HEK293T (cell line): ENCODE data around the gene KRT7.

Experiments
- CTCF ChIA-PET: fragments of 350-600 bp; formaldehyde crosslinking; extraction: SDS; loops from one replicate; lab custom pipeline; 2021; ENCODE audit warnings: antibody characterized with exemption, inconsistent platforms; lab: Yijun Ruan, JAX
- POLR2A ChIA-PET: fragments of 350-600 bp; formaldehyde crosslinking; extraction: SDS; loops from one replicate; lab custom pipeline; 2020; ENCODE audit warnings: antibody characterized with exemption, inconsistent platforms; lab: Yijun Ruan, JAX
- DNase-seq: peaks from one replicate; pipeline ENCODE4 v3.0.0; 2012; ENCODE audit warnings: mixed read lengths; ENCODE audit errors: extremely low spot score
- ARNT ChIP-seq: fragments of 450-650 bp; IDR thresholded peaks from 2 replicates; pipeline ENCODE4 v1.6.1; 2017; ENCODE audit warnings: mild to moderate bottlenecking
- BHLHE40 ChIP-seq: fragments of 450-650 bp; IDR thresholded peaks from 2 replicates; pipeline ENCODE4 v1.6.1; 2016; ENCODE audit warnings: mild to moderate bottlenecking, moderate library complexity, borderline replicate concordance
- CTBP1 ChIP-seq: fragments of 450-650 bp; IDR thresholded peaks from 2 replicates; pipeline ENCODE4 v1.6.1; 2016; ENCODE audit warnings: borderline replicate concordance
- ELF4 ChIP-seq: fragments of 450-650 bp; IDR thresholded peaks from 2 replicates; pipeline ENCODE4 v1.6.1; 2017; ENCODE audit warnings: antibody characterized with exemption
- FOXA1 ChIP-seq: fragments of 450-650 bp; IDR thresholded peaks from 2 replicates; pipeline ENCODE4 v1.6.1; 2016; ENCODE audit warnings: mild to moderate bottlenecking
- FOXK2 ChIP-seq: fragments of 450-650 bp; IDR thresholded peaks from 2 replicates; pipeline ENCODE4 v1.6.1; 2016; ENCODE audit warnings: mild to moderate bottlenecking
- FOXM1 ChIP-seq: fragments of 450-650 bp; IDR thresholded peaks from 2 replicates; pipeline ENCODE4 v1.6.1; 2017; ENCODE audit warnings: mild to moderate bottlenecking, borderline replicate concordance
- HDGF ChIP-seq: fragments of 450-650 bp; IDR thresholded peaks from 2 replicates; pipeline ENCODE4 v1.6.1; 2017; ENCODE audit warnings: antibody characterized with exemption, borderline replicate concordance
- L3MBTL2 ChIP-seq: fragments of 450-650 bp; conservative IDR thresholded peaks from 2 replicates; pipeline ENCODE4 v1.6.1; 2016; ENCODE audit warnings: mild to moderate bottlenecking
- LEF1 ChIP-seq: fragments of 450-650 bp; IDR thresholded peaks from 2 replicates; pipeline ENCODE4 v1.6.1; 2017; ENCODE audit warnings: mild to moderate bottlenecking, borderline replicate concordance
- NFRKB ChIP-seq: fragments of 450-650 bp; IDR thresholded peaks from 2 replicates; pipeline ENCODE4 v1.6.1; 2016; ENCODE audit warnings: mild to moderate bottlenecking, moderate library complexity
- SP1 ChIP-seq: fragments of 450-650 bp; IDR thresholded peaks from 2 replicates; pipeline ENCODE4 v1.6.1; 2017
- SUZ12 ChIP-seq: fragments of 450-650 bp; IDR thresholded peaks from 2 replicates; pipeline ENCODE4 v1.6.1; 2016; ENCODE audit warnings: mild to moderate bottlenecking
- TARDBP ChIP-seq: fragments of 450-650 bp; IDR thresholded peaks from 2 replicates; pipeline ENCODE4 v1.6.1; 2016
- ZNF384 ChIP-seq: fragments of 450-650 bp; IDR thresholded peaks from 2 replicates; pipeline ENCODE4 v1.6.1; 2016
- TF ChIP-seq, protein P1 (sequence below): fragments of 450-650 bp; IDR thresholded peaks from 2 replicates; pipeline ENCODE4 v1.6.1; 2016

The KRT7 gene

DNA sequence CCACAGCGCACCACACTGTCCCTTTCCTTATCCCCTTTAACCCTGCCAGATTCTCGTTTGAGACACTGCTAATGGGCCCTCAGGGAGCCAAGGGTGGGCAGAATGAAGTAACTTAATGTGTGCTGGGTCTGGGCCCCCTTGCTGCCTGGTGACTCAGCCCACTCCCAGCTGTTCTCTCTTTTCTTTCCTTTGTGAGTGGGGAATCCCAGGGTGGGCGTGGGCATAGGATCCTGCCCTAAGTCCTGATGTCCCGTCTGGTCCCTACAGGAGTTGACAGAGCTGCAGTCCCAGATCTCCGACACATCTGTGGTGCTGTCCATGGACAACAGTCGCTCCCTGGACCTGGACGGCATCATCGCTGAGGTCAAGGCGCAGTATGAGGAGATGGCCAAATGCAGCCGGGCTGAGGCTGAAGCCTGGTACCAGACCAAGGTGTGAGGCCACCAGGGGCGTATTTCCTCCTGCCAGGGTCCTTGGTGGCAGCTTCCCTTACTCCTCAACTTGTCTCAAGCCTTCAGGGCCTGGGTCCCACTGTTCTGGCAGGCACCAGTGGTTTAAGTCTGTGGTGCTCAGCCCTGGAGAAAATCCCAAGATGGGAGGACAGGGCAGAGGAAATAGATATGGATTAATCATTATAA lies 8.3 kb downstream of the KRT7 start:
- ChIA-PET CTCF (interaction anchor here (0.6 kb wide), 1 partner anchor 56 kb away, joined by 4 read pairs; no protein-coding TSS in a partner anchor), POLR2A (no interaction called here)
- DNase-seq = no peak
- TF ChIP-seq ZNF384 (no peak), BHLHE40 (no peak), FOXM1 (no peak), L3MBTL2 (no peak), FOXK2 (no peak), LEF1 (no peak), HDGF (no peak), CTBP1 (no peak), SP1 (no peak), ELF4 (no peak), TARDBP (no peak), ARNT (no peak), NFRKB (no peak), FOXA1 (no peak), SUZ12 (no peak)
- TF ChIP-seq, protein P1, sequence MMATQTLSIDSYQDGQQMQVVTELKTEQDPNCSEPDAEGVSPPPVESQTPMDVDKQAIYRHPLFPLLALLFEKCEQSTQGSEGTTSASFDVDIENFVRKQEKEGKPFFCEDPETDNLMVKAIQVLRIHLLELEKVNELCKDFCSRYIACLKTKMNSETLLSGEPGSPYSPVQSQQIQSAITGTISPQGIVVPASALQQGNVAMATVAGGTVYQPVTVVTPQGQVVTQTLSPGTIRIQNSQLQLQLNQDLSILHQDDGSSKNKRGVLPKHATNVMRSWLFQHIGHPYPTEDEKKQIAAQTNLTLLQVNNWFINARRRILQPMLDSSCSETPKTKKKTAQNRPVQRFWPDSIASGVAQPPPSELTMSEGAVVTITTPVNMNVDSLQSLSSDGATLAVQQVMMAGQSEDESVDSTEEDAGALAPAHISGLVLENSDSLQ = no peak

DNA sequence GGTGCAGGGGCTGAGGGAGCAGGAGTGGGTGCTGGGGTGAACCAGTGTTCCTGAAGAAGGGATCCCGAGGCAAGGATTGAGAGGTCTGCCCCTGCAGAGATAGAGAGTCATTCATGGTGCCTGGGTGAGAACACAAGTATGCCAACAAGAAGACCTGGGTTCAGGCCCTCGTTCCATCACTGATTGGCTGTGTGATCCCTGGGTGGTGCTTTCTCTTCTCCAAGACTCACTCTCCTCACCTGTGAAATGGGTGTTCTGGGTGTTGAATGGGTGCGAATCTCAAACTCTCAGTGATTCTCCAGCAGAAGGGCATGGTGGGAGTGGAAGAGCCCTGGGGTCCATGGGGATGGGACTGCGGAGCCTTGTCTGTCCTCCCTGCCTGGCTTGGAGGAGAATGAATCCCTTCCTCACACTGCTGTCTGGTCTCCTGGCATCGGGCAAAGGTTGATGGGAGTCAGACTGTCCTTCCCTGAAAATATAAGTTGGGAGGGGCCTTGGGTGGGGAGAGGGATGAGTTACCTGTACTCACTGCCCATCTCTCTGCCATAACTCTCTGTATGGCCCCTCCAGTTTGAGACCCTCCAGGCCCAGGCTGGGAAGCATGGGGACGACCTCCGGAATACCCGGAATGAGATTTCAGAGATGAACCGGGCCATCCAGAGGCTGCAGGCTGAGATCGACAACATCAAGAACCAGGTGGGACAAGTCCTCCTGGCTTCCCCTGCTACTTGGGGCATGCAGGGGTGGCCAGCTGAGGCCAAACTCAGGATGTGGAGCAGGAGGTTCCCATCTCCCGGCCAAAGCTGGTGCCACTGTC lies 9.6 kb downstream of the KRT7 start:
- POLR2A ChIA-PET = no interaction called here
- CTCF ChIA-PET = interaction anchor here (1.2 kb wide), 1 partner anchor 52 kb away, joined by 3 read pairs; no protein-coding TSS in a partner anchor
- TF ChIP-seq LEF1 = no peak
- TF ChIP-seq FOXM1 = no peak
- no peak for TF ChIP-seq TARDBP
- no peak for TF ChIP-seq SUZ12
- TF ChIP-seq CTBP1 = no peak
- no peak for TF ChIP-seq BHLHE40
- TF ChIP-seq HDGF = no peak
- TF ChIP-seq ELF4 = no peak
- no peak for TF ChIP-seq FOXA1
- TF ChIP-seq FOXK2 = no peak
- no peak for TF ChIP-seq ARNT
- no peak for TF ChIP-seq SP1
- TF ChIP-seq, protein P1 = no peak
- TF ChIP-seq L3MBTL2 = no peak
- TF ChIP-seq NFRKB = no peak
- TF ChIP-seq ZNF384 = no peak
- DNase-seq = no peak

DNA sequence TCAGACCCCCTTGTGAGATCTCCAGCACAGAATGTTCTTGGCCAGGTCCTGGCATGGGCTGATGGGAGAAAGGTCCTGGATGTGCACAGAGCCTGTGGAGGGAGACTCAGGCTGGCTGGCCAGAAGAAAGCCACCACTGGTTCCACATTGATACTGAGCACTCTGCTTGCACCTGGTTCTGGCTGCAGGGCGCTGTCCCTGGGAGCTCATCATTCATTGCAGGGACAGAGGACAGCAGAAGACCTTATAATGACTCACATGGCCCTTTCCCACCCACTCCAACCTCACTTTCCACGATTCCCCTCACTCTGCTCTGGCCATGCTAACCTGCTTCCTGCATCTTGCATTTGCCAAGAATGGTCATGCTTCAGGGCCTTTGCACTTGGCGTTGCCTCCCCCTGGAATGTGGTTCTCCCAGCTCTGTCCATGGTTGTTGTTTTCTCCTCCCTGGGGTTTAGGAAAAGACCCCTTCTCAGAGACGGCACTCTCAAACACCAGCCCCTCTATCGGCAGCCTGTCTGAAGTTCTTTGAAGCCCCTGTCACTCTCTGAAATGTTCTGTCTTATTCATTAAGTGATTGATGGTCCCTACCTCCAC lies 10.3 kb downstream of the KRT7 start:
- CTCF ChIA-PET = interaction anchor here (0.7 to 1.2 kb wide), 2 partner anchors 51 to 819 kb away, joined by 3 read pairs; no protein-coding TSS in a partner anchor
- no peak for DNase-seq
- POLR2A ChIA-PET = no interaction called here
- TF ChIP-seq, protein P1 = no peak
- TF ChIP-seq SUZ12 = no peak
- TF ChIP-seq FOXK2 = no peak
- no peak for TF ChIP-seq TARDBP
- no peak for TF ChIP-seq FOXA1
- no peak for TF ChIP-seq CTBP1
- TF ChIP-seq ARNT = no peak
- no peak for TF ChIP-seq HDGF
- no peak for TF ChIP-seq FOXM1
- no peak for TF ChIP-seq ZNF384
- TF ChIP-seq ELF4 = no peak
- no peak for TF ChIP-seq BHLHE40

DNA sequence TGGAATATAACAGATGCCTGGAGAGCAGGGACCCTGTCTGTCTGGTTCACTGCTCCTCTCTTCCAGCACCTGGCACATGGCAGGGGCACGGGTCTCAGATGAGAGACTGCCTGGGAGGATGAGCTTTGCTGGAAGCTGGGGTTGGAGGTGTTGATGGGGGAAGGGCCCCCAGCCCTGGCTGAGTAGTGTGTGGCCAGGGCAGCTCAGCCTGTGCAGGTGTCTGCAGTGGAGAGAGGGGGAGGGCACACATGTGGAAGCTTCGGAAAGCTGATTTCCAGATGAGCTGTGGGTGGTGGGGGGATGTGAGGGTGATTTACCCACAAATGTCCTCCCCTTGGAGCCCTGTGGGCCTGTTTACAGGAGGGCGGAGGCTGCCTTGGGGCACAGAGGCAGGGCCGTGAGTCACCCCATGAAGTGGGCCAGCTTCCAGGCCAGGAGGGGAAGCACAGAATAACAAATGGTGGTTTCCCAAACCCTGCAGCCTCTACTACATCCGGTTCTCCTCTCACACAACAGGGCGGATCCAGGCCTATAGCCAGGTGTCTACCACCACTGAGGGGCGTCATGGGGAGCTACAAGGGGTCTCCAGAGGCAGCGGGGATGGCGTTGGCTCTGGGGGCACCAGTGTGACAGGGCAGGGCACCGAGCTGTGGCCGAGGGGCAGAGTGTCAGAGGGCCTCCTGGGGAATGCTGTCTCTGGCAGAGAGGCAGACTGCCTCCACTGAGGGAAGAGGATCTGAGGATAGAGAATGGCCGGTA lies 11.0 kb downstream of the KRT7 start:
- DNase-seq = no peak
- POLR2A ChIA-PET = no interaction called here
- TF ChIP-seq BHLHE40 (no peak), SUZ12 (no peak), ZNF384 (no peak)
- CTCF ChIA-PET = interaction anchor here (0.7 to 2.6 kb wide), 4 partner anchors 35 to 818 kb away, joined by 3 to 9 read pairs (median 3); no protein-coding TSS in a partner anchor

DNA sequence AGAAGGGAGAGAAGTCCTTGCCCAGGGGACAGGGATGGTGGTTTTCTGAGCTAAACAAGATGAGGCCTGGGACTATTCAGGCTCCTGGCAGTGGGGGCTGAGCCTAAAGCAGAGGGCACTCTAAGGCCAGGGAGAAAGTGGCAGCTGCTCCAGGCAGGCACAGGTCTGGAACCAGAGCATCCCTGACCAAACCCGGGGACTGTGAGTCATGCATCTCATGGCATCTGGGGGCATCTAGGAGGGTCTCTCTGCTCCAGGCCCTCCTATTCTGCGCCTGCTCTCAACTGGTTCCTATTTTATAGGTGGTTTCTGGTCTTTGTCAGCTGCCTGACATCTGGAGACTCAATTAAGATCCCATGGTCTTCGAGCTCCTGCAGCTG lies 11.6 kb downstream of the KRT7 start:
- no peak for TF ChIP-seq NFRKB
- no peak for TF ChIP-seq SUZ12
- TF ChIP-seq ELF4 = no peak
- no peak for TF ChIP-seq CTBP1
- no peak for TF ChIP-seq ARNT
- no peak for TF ChIP-seq FOXK2
- TF ChIP-seq BHLHE40 = no peak
- no peak for TF ChIP-seq FOXA1
- ChIA-PET POLR2A (no interaction called here), CTCF (interaction anchor here (0.9 to 2.6 kb wide), 2 partner anchors 34 to 69 kb away, joined by 3 to 9 read pairs; no protein-coding TSS in a partner anchor)
- no peak for DNase-seq
